ENCODE data around the gene ONECUT1.

ONECUT1 gene

GRCh38 chr15:52730594-52730993, 59.5 kb downstream of the ONECUT1 start:
- DNase-seq, result no peak

GRCh38 chr15:52730173-52730572, 60.0 kb downstream of the ONECUT1 start:
- DNase-seq, result no peak

GRCh38 chr15:52728899-52729298, 61.2 kb downstream of the ONECUT1 start:
- no peak for DNase-seq

- no peak for DNase-seq
These were observed 62.3 kb downstream of the ONECUT1 start for GRCh38 chr15:52727815-52728214.

GRCh38 chr15:52726195-52726594, 63.9 kb downstream of the ONECUT1 start:
- DNase-seq, result no peak

GRCh38 chr15:52718551-52718950, 71.6 kb downstream of the ONECUT1 start:
- DNase-seq, result no peak

GRCh38 chr15:52717924-52718323, 72.2 kb downstream of the ONECUT1 start:
- no peak for DNase-seq

- DNase-seq, result no peak
These were observed 72.7 kb downstream of the ONECUT1 start for GRCh38 chr15:52717481-52717880.

- DNase-seq, result no peak
These were observed 73.6 kb downstream of the ONECUT1 start for GRCh38 chr15:52716536-52716935.

- DNase-seq, result no peak
These were observed 74.7 kb downstream of the ONECUT1 start for GRCh38 chr15:52715411-52715810.

GRCh38 chr15:52714968-52715367, 75.2 kb downstream of the ONECUT1 start:
- no peak for DNase-seq

GRCh38 chr15:52710708-52711389, 79.3 kb downstream of the ONECUT1 start:
- no peak for DNase-seq

- no peak for DNase-seq
These were observed 80.0 kb downstream of the ONECUT1 start for GRCh38 chr15:52710050-52710707.

GRCh38 chr15:52709187-52709981, 80.8 kb downstream of the ONECUT1 start:
- no peak for DNase-seq
